ENCODE data around the gene THAP11. TPM values are rescaled to one million over a fixed set of nuclear protein-coding genes. Genes with fewer than 3 reads are reported as not detected.
"Not testable (repeated sequence)": the region's sequence is repeated elsewhere in the genome, so short reads cannot be mapped to it uniquely, and the experiment has no call there.

THAP11 gene
- total and polyA plus RNA-seq, 8 donors, result 5.1 to 16.5 (median 13.7) TPM

DNA sequence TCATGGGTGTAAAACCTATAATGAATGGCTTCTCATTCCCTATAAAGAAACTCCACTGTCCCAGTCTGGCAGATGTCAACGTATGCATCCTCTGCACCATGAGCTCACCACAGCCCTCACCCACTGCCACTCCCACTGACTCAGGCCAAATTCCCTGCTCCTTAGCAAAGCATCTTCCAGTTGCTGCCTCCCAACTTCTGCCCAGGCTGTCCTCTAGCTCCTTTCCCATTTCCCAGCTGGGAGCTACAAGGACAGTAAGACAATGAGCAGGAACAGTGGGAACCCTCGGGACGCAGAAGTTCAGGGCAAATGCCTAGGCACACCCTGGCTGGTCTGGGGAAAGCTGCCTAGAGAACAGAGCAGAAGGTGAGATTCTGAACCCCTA is 9.1 kb upstream of the THAP11 start:
- intact Hi-C loops (cut with DNase I), result no loop called here
- FAIRE-seq (no peak), DNase-seq (no peak), ATAC-seq (peak; percentile 6 to 31 (median 14))
- TF ChIP-seq, protein P1, sequence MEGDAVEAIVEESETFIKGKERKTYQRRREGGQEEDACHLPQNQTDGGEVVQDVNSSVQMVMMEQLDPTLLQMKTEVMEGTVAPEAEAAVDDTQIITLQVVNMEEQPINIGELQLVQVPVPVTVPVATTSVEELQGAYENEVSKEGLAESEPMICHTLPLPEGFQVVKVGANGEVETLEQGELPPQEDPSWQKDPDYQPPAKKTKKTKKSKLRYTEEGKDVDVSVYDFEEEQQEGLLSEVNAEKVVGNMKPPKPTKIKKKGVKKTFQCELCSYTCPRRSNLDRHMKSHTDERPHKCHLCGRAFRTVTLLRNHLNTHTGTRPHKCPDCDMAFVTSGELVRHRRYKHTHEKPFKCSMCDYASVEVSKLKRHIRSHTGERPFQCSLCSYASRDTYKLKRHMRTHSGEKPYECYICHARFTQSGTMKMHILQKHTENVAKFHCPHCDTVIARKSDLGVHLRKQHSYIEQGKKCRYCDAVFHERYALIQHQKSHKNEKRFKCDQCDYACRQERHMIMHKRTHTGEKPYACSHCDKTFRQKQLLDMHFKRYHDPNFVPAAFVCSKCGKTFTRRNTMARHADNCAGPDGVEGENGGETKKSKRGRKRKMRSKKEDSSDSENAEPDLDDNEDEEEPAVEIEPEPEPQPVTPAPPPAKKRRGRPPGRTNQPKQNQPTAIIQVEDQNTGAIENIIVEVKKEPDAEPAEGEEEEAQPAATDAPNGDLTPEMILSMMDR (IDR thresholded peaks at IDR 0.05), result no peak
- Histone ChIP-seq H3K27ac (no peak overlapping the region), H3K4me3 (peak overlapping the region; percentile 65 to 74 (median 70)), H3K9me3 (no peaks in the 10 kb centered on the region), H3K4me1 (peaks cover 0 to 7% (median 5%) of the 10 kb centered on the region in 3 donors), H3K36me3 (peaks cover 0 to 20% (median 12%) of the 10 kb centered on the region in 3 donors), H3K27me3 (no peaks in the 10 kb centered on the region)
- WGBS, 2 donors, result 0 to 1% methylated on average over 3 of the region's 3 CpGs

DNA sequence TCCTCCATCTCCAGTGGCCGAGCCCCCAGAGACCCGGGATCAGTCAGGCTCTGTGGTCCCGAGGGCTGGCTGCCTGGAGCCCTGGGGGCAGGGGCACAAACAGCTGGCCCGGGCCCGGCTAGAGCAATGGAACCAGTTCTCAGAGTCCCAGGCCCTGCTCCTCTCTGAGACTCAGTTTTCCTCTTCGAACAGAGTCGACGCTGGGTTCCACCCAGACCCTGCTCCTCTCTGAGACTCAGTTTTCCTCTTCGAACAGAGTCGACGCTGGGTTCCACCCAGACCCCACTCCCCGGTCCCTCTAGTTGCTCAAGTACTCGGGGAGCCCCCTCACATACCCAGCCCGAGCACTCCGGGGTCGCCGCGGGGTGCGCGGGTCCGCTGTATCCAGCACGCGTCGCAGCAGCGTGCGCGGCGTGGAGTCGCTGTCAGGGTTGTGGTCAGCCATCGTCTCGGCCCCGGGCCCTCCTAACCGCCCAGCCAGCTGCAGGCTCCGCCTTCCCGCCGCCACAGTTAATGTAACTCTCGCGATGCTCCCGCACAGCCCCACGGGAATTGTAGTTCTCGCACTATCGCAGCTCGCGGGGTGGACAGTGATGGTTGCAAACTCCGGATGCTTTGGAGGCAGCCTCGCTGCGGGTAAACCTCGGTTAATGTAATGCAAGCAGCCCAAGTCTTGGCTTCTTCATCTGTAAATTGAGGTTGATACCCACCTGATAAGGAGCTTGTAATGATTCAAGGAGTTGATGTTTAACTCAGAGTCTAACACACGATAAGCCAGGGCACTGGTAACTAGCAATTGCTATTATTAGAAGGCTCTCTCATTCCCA is 8.5 kb upstream of the THAP11 start:
- DNase-seq, result peak; percentile 85 to 95 (median 92)
- peak; percentile 99 to 100 (median 100) for ATAC-seq
- peaks cover 0 to 7% (median 5%) of the 10 kb centered on the region in 3 donors for H3K4me1 ChIP-seq
- H3K27ac ChIP-seq, result no peak overlapping the region
- peaks cover 0 to 20% (median 12%) of the 10 kb centered on the region in 3 donors for H3K36me3 ChIP-seq
- no peaks in the 10 kb centered on the region for H3K9me3 ChIP-seq
- TF ChIP-seq, protein P1 (IDR thresholded peaks at IDR 0.05), result no peak
- peak overlapping the region; percentile 65 to 74 (median 70) for H3K4me3 ChIP-seq
- 0 to 1% methylated on average over 48 to 49 of the region's 49 CpGs for WGBS, 2 donors
- no peaks in the 10 kb centered on the region for H3K27me3 ChIP-seq
- intact Hi-C loops (cut with DNase I), result no loop called here
- FAIRE-seq, result no peak

DNA sequence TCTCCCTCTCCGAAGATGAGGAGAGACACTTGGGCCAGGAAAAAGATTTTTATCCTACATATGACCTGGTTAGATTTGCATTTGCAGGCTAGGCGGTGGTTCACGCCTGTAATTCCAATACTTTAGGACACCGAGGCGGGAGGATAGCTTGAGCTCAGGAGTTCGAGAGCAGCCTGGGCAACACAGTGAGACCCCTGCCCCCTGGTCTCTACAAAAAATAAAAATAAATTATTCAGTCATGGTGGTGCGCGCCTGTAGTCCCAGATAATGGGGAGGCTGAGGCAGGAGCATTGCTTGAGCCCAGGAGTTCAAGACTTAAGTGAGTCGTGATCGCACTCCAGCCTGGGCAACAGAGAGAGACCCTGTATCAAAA is 7.9 kb upstream of the THAP11 start:
- FAIRE-seq, result no peak
- Histone ChIP-seq H3K4me3 (peak overlapping the region in 3 of 4 donors; percentile 65 to 74 (median 69)), H3K27ac (no peak overlapping the region), H3K36me3 (peaks cover 0 to 20% (median 7%) of the 10 kb centered on the region in 3 donors), H3K27me3 (no peaks in the 10 kb centered on the region), H3K9me3 (no peaks in the 10 kb centered on the region), H3K4me1 (peaks cover 0 to 7% (median 5%) of the 10 kb centered on the region in 3 donors)
- WGBS, 2 donors, result 68 to 83% methylated on average over 10 of the region's 10 CpGs
- DNase-seq, result no peak
- TF ChIP-seq, protein P1 (IDR thresholded peaks at IDR 0.05), result no peak
- intact Hi-C loops (cut with DNase I), result no loop called here
- ATAC-seq, result no peak

DNA sequence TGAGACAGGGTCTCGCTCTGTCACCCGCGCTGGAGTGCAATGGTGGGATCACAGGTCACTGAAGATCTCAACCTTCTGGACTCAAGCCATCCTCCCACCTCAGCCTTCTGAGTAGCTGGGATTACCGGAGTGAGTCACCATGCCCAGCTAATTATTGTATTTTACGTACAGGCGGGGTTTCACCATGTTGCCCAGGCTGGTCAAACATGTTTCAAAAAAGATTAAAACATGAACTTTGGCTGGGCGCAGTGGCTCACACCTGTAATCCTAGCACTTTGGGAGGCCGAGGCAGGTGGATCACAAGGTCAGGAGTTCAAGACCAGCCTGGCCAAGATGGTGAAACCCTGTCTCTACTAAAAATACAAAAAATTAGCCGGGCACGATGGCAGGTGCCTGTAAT is 4.9 kb upstream of the THAP11 start:
- H3K36me3 ChIP-seq; DNase-seq; intact Hi-C loops (cut with DNase I); H3K27ac ChIP-seq; ATAC-seq; H3K27me3 ChIP-seq; H3K4me3 ChIP-seq; FAIRE-seq; H3K4me1 ChIP-seq; H3K9me3 ChIP-seq: not testable (repeated sequence)
- 79 to 88% methylated on average over 10 of the region's 10 CpGs for WGBS, 2 donors

DNA sequence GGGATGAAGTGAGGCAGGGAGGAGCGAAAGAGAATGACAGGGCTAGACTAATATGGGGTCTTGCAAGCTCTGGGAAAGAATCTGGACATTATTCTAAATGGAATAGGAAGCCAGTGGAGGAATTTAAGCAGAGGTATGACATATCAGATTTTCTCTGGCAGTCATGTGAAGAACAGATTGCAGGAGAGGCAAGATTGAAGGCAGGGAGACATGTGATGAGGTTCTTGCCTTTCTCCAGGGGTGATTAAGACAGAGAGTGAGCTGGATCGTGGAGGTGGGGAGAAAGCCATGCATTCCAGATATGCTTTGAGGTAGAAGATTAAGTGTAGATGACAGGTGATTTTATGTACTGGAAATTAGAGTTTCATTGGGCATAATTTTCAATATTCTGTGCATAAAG is 4.3 kb upstream of the THAP11 start:
- Histone ChIP-seq H3K4me3 (no peak overlapping the region), H3K4me1 (peaks cover 0 to 6% (median 2%) of the 10 kb centered on the region in 3 donors), H3K27me3 (no peaks in the 10 kb centered on the region), H3K27ac (no peak overlapping the region), H3K9me3 (no peaks in the 10 kb centered on the region), H3K36me3 (no peaks in the 10 kb centered on the region)
- DNase-seq, result no peak
- TF ChIP-seq, protein P1 (IDR thresholded peaks at IDR 0.05), result no peak
- FAIRE-seq, result no peak
- no peak for ATAC-seq
- intact Hi-C loops (cut with DNase I), result no loop called here
- WGBS, 2 donors, result 81 to 89% methylated on average over 2 of the region's 2 CpGs

Measured in pancreas (tissue), 10 donors.